ENCODE results near the gene ACER2.
"Not testable (repeated sequence)": the region's sequence is repeated elsewhere in the genome, so short reads cannot be mapped to it uniquely, and the experiment has no call there.

ACER2 gene

DNA sequence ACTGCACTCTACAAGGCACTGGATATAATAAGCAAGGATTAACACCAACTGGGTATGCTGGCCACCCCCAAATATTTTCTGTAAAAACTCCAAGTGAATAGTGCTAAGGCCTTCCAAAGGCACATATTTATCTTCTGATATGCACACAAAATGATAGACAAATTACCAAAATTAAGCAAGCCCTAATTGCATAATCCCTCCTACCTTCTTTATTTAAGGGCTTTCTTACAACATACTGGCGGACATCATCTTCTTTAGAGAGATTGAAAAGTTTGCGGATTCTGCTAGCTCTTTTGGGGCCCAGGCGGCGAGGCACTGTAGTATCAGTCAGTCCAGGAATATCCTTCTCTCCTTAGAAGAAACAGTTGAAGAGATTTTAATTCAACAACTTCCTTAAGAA is 30.6 kb upstream of the ACER2 start:
- no peak for FAIRE-seq
- TF ChIP-seq, protein P1, sequence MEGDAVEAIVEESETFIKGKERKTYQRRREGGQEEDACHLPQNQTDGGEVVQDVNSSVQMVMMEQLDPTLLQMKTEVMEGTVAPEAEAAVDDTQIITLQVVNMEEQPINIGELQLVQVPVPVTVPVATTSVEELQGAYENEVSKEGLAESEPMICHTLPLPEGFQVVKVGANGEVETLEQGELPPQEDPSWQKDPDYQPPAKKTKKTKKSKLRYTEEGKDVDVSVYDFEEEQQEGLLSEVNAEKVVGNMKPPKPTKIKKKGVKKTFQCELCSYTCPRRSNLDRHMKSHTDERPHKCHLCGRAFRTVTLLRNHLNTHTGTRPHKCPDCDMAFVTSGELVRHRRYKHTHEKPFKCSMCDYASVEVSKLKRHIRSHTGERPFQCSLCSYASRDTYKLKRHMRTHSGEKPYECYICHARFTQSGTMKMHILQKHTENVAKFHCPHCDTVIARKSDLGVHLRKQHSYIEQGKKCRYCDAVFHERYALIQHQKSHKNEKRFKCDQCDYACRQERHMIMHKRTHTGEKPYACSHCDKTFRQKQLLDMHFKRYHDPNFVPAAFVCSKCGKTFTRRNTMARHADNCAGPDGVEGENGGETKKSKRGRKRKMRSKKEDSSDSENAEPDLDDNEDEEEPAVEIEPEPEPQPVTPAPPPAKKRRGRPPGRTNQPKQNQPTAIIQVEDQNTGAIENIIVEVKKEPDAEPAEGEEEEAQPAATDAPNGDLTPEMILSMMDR (IDR thresholded peaks at IDR 0.05; ENCODE audit: insufficient read depth, missing control alignments), result no peak
- DNase-seq (ENCODE audit: insufficient read length, low spot score), result no peak

DNA sequence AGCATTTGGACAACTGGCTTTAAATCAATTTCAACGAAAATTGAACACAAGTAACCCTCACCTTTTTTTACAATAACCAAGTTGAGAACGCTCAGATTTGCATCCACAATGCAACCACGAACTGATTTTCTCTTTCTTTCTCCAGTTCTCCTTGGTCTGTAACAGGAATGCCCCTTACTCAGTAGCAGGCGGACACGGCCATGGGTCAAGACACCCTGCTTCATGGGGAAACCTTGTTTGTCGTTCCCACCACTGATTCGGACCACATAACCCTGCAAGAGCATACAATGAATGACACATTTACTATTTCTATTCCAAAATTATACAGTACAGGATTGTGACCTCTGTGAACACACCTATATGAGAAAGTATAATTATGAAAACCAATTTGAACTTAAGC is 30.2 kb upstream of the ACER2 start:
- DNase-seq (ENCODE audit: insufficient read length, low spot score) (no peak), FAIRE-seq (no peak)
- TF ChIP-seq, protein P1 (IDR thresholded peaks at IDR 0.05; ENCODE audit: insufficient read depth, missing control alignments), result no peak

DNA sequence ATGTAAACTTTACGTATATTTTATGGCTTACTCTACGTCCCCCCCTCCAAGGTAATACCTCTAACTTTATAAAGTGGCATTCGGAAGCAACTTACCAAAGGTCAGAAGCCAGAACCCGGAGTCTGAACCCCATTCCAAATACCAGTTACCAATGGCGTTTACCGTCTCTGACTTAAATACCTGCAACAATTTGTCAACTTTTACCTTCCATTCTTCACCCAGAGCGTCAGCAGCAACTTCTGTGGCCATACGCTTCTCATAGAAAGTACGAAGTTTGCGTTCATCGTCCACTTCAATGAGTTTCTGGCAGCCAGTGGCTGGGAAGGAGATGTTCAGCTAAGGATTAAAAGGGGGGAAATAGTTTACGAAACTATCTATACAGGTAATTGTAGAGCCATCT is 29.5 kb upstream of the ACER2 start:
- DNase-seq (ENCODE audit: insufficient read length, low spot score) (no peak), FAIRE-seq (no peak)
- TF ChIP-seq, protein P1 (IDR thresholded peaks at IDR 0.05; ENCODE audit: insufficient read depth, missing control alignments), result no peak

DNA sequence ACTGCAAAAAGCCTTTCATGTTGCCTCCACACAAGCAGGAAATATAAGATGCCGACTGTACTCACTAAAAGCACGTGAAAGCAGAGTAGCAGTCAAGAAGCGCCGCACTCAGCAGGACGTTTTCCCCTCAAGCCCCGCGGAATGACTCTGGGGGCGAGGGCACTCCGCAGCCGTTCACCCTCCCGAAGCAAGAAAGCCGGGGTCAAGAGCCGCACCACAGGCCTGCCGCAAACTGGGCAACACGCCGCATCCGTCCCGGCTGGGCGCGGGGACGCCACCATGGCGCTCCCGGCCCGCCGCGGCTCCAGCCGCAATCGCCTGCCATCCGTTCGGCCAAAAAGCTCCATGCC is 29.1 kb upstream of the ACER2 start:
- FAIRE-seq (no peak), DNase-seq (ENCODE audit: insufficient read length, low spot score) (no peak)

DNA sequence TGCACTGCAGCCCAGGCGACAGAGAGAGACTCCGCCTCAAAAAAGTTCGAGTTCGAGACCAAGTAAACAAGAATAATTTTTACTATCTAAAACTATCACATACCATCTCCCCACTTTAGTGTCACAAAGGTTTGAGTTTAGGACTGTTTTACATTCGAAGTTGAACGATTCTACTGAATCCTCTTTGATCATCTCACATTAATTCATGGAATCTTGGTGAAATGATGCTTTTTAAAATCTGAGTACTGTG is 28.1 kb upstream of the ACER2 start:
- FAIRE-seq, result no peak

More for the DNA sequence above, 29.1 kb upstream of the ACER2 start:
- TF ChIP-seq, protein P1 (IDR thresholded peaks at IDR 0.05; ENCODE audit: insufficient read depth, missing control alignments), result no peak

DNA sequence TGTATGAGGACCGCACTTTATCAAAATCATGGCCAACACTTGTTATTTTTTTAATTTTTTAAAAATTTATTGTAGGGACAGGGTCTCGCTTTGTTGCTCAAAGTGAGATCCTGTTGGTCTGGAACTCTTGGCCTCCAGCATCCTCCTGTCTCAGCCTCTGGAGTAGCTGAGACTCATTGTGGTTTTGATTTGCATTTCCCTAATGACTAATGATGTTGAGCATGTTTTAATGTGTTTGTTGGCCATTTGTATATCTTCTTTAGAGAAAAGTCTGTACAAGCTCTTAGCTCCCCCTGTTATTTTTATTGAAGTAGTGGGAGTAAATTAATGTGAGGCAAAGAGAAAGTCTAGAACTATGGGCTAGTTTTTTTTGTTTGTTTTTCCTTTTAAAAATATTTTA is 27.2 kb upstream of the ACER2 start:
- no peak for FAIRE-seq
- TF ChIP-seq, protein P1 (IDR thresholded peaks at IDR 0.05; ENCODE audit: insufficient read depth, missing control alignments), result no peak

More for the DNA sequence above, 28.1 kb upstream of the ACER2 start:
- DNase-seq (ENCODE audit: insufficient read length, low spot score), result no peak
- TF ChIP-seq, protein P1 (IDR thresholded peaks at IDR 0.05; ENCODE audit: insufficient read depth, missing control alignments), result no peak

DNA sequence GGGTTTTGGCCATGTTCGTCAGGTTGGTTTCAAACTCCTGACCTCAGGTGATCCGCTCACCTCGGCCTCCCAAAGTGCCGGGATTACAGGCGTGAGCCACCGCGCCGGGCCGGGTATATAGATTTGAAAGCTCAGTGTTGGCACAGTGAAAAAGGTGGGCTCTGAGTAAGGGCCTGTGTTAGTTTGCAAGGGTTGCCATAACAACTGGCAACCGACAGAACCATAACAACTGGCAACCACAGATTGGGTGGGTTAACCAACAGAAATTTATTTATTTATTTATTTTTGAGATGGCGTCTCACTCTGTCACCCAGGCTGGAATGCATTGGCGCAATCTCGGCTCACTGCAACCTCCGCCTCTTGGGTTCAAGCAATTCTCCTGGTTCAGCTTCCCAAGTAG is 23.6 kb upstream of the ACER2 start:
- FAIRE-seq; DNase-seq (ENCODE audit: insufficient read length, low spot score): not testable (repeated sequence)

More for the DNA sequence above, 27.2 kb upstream of the ACER2 start:
- DNase-seq (ENCODE audit: insufficient read length, low spot score), result no peak

DNA sequence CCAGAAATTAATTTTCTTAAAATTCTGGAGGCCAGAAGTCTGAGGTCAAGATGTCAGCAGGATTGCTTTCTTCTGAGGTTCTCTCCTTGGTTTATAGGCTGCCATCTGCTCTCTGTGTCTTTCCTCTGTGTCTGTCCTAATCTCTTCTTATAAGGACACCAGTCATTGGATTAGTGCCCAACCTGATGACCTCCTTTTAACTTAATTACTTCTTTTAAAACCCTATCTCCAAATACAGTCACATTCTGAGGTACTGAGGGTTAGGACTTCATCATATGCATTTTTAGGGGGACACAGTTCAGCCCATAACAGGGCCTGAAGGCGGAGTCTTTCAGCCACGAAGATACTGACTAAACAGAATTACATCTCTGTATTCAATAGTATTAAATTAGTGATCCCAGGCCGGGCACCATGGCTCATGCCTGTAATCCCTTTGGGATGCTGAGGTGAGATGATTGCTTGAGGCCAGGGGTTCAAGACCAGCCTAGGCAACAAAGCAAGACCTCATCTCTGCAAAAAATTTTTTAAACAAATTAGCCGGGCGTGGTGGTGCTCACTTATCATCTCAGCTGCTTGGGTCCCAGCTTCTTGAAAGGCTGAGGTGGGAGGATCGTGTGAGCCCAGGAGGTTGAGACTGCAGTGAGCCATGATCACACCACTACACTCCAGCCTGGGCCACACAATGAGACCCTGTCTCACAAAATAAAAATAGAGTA is 22.9 kb upstream of the ACER2 start:
- TF ChIP-seq, protein P1 (IDR thresholded peaks at IDR 0.05; ENCODE audit: insufficient read depth, missing control alignments), result no peak
- DNase-seq (ENCODE audit: insufficient read length, low spot score) (no peak), FAIRE-seq (peak; percentile 77)

Data from D721Med (cell line).